Measurements from ENCODE around the gene GPR132.

GRCh38 chr14:105105158-105105557 is 39.9 kb upstream of the GPR132 start:
- TF ChIP-seq POLR2A (IDR thresholded peaks at IDR 0.05): no peak
- no peak for TF ChIP-seq CTCF (IDR thresholded peaks at IDR 0.05)

Measured in prostate gland (tissue), 2 donors.